NCI-H748 (cell line): ENCODE measurements around the gene RPS27L.

ENCODE experiments used
- DNase-seq: peaks from one replicate; lab custom pipeline; 2025; ENCODE audit not compliant: unreplicated experiment; lab: John Stamatoyannopoulos, UW

The RPS27L gene

DNA sequence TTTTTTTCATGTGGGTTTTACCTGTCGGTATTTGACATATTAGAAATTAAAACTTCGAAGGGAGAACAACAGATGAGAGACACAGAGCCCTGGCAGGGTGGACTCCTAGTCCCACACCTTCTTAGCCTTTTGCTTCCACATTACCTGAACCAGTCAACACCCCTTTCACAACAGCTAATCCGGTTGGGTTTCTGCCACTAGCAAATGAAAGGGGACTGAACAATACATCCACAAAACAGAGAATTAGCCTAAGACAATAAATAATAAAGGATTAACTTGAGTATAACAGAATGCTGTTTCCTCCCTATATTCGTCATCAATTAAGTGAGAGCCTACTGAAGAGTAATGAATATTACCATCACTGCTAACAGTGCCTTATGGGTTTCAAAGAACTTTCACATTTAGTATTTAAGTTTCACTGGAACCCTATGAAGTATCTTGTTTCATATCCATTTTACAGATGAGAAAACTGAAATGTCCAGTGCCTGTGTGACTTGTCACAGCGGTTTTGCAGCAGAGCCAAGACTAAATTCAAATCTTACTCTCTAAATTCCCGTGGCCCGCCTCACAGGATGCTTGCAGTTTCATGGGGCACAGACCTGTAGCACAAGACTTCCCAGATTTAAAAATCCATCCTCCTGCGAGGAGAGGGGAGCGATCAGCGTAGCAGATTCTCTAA is 31.1 kb upstream of the RPS27L start:
- DNase-seq, result no peak

DNA sequence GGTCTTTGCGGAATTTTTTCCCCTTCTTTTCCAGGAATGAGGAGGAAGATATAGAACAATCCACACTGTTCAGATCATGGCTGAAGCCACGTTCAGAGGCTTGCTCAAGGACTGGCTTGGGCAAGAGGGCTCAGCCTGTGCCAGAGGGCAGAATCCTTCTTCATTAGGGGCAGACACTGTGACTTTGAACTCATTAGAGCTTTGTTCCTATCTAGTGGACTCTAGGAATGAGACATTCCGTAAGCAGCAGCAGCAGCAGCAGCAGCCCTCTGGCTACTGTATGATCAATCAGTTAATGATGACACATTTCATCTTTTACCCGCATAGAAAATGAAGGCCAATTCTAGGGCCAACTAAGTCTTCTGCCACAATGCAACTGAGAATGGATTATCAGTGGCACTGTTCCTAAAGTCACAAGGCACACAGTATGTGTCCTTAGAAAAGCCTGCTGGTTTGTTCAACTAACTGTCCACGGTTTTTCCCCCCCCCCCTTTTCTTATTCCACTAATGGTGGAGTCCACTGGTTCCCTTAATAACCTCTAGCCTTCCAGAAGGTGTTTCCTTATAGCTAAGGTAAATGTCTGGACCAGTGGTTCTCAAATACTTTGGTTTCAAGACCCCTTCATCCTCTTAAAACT is 30.4 kb upstream of the RPS27L start:
- DNase-seq, result no peak

DNA sequence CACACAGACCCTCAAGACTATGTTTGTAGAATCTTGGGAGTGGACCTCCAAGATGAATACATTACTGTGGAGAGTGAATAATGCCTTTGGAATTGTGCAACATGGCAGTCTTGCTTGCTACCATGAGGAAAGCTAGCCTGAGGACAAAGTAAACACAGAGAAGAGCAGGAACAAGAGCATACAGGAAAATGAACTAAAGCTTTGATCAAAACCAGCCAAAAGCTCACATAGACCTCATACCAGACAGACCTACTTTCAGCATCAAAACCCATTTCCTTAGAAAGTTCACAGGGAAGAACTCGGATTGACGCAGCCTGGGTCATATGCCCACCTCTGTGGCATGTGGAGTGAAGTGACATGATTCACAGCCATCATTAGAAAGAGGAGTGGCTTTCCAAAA is 28.8 kb upstream of the RPS27L start:
- DNase-seq, result no peak

DNA sequence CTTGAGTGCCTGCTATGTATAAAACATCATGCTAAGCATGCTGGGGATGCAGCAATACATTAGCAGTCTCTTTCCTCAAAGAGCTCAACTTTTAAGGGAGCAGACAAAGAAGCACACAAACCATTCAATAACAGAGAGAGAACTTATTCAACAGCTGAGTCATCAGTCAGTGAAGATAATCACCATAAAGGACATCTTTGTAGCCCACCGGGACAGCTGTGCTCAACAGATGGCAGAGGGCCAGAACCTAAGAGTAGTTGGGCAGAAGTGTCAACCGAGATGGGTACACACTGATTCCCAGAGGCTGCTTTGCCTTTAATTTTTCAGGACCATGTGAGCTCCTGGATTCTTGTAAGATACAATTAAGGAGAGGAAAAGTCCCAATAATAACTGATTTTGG is 27.9 kb upstream of the RPS27L start:
- DNase-seq, result peak; percentile 10

DNA sequence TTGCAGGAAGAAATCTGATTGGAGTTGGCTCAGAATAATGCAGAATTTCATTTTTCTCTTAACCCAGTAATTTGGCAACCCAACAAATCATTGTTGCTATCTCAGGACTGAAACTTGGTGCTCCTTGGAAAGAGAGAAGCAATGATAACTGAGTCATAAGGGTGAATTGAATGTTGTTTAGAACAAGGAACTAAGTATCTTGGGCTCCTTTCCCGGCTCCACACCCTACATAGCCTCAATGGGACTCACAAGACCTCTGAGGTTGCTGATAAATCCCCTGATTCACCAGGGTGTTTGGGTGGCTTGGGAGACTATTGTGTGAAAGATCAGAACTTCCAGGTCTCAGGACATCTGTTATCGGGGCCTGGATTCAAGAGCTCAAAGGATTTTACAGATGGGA is 24.4 kb upstream of the RPS27L start:
- DNase-seq, result no peak

DNA sequence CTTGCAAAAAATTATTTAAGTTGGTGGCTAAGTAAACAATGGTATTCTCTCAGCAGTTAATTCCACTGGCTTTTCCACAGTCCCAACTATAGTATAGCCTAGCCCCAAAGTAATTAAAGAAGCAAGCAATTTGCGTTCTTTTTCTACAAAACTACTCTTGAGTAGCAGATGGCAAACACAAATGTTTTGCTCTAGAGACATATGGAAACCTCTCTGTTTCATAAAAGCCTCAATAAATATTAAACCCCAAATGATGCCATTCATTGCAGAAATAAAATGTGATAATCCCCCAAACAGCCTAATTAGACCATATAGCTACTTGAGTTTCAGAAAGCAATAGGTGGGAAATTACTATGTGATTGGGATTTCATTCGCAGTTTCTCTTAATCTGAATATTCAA is 23.5 kb upstream of the RPS27L start:
- DNase-seq, result no peak

DNA sequence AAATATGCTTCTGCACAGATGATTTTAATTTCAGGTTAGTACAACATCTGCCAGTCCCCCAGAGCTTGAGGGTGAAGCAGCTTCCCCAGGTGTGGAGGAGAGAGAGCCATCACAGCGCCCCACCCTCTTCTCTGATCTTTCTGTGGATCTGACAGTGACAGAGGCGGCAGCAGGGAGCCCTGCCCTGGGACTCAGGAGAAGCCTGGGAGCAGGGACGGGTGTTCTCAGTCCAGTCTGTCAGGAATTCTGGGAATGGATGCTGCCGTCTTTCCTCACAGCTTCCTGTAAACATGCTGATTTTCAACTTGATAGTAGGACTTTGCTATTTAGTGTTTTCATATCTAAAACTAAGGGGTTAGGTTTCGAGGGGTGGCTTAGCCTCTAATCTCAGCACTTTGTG is 20.8 kb upstream of the RPS27L start:
- DNase-seq, result peak; percentile 41

DNA sequence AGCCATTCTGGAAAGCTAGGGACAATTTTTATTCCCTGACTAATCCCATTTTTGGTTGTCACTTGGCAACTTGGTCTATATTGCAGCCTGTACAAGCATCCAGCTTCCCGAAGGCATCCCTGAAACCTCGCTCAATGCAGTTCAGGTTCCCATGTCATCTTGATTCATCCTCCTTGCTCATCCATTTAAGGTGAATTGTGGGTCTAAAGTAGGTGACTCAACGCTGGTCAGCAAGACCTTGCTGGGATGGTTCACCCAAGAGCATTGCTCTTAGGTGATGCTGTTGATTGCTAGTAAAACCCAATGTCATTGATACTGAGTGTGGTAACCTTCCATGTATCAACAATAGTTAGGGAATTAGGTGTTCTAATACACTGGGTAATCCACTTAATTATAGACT is 19.0 kb upstream of the RPS27L start:
- DNase-seq, result no peak

DNA sequence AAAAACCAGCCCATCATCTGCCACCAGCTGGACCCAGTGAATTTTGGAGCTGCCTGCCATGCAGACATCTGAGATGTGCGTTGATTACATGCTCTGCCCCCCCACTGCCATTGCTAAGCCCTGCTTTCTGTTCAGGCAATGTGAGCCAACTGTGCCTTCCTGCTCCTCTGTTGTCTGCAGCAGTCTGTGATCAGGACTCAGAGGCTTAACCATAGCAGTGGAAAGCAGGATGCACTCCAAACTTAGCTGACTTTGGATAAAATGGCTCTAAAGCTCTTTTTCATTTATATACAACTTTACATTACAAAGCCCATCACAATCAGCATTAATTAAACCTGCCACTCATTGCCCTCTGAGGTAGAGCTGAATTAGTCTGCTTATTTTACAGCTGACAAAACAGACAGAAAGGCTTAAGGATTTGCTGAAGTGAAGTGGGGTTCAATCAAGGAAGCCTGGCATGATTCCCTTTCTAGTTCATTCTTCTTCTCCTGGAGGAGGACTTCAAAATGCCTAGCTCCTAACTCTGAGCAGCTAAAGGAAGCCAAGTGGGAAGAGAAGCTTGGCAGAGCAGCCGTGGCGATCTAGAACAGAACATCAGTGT is 15.7 kb upstream of the RPS27L start:
- DNase-seq, result no peak

DNA sequence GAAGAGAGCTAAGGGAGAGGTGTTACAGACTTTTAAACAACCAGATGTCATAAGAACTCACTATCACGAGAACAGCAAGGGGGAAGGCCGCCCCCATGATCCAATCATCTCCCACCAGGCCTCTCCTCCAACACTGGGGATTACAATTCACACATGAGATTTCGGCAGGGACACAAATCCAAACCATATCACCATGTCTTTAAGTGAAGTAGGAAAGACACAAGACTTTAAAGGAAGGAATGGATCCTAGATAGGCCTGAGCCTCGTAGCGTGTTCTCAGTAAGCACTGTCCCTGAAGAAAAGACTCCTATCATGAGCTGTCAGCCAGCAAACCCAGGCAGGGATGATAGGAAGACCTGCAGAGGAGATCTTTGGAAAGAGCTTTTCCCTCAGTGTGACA is 15.1 kb upstream of the RPS27L start:
- no peak for DNase-seq

DNA sequence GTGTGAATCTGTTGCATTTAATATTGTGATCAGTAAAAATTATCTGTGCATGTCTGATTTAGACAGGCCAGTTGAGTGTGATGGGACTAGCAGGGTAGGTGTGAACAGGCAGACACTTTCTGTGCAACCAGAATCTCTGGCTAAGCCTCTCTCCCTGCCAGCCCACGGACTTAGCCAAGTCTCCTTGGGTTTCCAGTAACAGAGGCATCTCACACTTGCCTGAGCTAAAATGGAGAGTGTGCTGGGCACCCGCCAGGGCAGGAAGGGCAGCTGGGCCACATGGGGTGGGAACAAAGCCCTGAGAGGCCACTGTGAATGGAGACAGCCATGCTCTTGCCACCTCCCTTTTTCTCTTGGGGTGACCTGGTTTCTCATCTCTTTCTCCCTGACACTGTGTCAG is 12.5 kb upstream of the RPS27L start:
- DNase-seq, result no peak

DNA sequence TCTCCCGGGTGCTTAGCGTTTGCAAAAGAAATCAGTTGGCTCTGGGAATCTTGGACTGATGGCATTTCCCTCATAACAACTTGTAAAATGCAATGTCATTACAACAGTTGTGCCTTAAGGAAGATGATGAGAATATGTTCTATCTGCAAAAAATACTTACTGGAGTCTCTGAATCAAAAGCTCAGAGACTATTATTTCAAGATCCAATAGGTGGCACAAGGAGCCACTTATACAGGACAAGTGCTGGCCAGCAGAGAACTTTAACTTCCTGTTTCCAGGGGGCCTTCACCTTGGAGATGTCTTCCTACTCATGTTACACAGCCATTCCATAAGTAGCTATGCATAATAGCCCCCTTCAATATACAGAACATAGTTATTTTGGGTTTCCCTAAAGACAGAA is 8.9 kb upstream of the RPS27L start:
- no peak for DNase-seq

DNA sequence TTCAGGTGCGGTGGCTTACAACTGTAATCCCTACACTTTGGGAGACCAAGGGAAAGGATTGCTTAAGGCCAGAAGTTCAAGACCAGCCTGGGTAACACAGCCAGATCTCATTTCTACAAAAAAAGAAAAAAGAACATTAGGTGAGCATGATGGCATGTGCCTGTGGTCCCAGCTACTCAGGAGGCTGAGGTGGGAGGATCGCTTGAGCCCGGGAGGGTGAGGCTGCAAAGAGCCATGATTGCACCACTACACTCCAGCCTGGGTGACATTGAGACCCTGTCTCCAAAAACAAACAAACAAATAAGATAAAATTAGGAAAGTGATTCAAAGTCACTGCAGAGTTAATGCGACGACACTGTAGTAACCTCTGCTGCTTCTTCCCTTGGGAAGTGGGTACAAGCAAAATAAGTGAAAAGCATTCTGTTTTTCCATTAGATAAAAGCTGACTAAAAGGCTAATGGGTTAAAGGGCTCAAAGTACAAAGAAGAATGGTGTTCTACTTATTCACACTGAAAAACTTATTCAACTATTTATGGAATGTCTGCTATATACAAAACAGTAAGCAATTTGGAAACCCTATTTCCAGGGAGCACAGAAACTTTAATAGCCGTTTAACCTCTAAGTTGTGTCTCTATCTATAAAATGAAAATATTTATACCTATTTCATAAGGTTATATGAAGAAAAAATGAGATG is 8.0 kb upstream of the RPS27L start:
- no peak for DNase-seq

DNA sequence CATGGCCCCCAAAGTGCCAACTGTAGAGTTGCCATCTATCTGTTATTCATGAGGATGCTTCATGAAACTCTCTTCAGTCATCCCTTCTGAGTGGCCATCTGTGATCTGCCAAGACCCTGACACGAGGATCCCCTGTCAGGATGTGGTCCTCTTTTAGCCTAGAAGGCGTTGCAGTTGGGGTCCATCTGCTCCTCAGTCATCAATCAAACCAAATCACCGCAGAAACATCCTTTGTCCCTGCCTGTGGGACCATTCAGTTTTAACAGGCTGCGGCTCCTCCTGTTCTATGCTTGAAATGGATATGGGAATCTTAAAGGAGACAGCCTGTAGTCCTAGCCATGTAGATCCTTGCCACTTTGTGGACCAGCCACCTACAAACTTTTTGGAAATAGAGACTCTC is 5.9 kb upstream of the RPS27L start:
- DNase-seq, result no peak

DNA sequence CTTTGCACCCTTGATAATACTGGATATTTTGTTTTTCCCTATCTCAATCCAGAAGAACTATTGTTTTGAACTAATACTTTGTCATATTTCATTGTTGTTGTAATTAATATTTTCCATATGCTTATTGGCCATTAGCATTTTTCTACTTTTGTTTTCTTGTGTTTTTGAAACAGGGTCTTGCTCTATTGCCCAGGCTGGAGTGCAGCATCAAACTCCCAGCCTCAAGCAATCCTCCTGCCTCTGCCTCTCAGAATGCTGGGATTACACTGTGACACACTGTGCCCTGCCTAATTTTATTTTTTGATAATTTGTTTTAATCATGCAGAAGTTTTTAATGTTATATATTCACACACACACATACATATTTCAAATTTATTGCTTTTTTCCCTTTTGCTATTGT is 3.4 kb upstream of the RPS27L start:
- DNase-seq, result no peak

DNA sequence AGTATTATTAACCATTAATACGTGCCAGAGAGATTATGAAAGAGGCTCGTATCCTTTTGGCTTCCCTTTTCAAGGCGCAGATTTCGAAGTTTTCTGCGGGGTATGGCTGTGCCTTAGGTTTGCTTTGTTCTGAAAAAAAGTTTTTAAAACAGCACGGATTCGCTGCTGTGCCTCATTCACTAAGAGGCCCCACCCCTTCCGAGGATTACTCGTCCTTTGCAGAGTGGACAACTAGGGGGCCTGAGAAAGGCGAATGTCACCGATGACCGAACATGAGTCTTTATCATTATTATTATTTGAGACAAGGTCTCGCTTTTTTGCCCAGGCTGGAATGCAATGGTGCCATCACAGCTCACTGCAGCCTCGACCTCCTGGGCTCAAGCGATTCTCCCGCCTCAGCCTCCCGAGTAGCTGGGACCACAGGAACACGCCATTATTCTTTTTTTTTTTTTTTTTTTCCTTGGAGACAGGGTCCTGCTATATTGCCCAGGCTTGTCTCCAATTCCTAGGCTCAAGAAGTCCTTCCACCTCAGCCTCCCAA is 684 bp upstream of the RPS27L start:
- peak; percentile 38 for DNase-seq

DNA sequence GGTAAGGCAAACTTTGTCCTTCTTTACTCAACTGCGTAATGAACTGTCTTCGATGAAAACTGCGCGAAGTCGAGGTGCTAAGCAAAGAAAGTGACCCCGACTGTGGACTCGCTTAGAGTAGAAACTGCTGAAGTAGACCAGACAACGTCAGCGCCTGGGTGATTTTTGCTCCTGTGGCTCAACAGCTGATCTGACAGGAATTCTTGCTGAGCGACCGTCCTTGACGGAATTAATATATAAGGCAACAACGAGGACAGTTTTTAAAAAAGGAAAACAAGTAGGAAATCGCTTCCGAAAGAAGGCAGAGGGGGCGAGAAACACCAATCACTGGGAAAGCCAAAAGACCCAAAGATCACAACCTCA is 541 bp downstream of the RPS27L start:
- DNase-seq, result peak; percentile 62

DNA sequence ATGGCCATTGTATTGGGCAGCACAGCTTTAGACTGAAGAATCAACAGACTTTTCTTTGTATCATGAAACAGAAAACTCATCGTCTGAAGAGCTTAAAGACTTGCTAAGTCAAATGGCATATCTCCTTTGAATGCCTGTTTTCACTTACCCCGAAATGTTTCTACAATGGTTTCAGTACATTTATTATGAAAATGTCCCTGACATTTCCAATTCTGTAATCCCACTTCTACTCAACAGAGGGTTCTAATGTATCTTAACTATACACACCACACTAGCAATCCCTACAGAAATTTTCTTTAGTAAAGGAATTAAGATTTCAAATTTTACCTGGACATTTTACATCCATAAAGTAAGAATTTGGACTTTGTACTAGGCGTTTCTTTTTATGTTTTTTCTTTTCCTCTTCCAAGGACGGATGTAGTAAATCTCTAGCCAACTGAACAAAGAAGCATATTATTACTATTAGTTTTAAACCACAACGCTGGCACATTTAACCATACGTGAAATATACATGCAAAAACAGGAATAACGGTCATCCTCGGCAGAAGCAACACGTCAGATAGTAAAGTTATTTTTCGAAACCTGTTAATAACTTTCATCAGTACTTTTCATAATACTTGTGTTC is 1.1 kb downstream of the RPS27L start:
- DNase-seq, result no peak

DNA sequence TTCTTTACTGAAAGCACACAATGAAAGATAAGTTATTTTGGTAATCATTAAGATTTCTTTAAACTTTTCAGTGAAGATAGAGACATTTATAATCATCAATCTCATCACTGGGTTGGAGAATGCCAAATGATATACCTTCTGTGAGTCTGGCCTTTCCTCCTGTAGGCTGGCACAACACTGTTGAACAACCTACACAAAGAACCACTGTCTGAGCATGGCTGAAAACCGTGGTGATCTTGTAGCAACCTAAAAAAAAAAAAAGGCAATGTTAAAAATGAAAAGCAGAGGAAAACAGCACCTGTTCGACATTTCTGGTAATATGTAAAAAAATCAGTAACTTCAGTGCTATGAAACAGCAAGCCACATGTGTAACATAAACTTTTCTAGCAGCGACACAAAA is 1.8 kb downstream of the RPS27L start:
- no peak for DNase-seq

DNA sequence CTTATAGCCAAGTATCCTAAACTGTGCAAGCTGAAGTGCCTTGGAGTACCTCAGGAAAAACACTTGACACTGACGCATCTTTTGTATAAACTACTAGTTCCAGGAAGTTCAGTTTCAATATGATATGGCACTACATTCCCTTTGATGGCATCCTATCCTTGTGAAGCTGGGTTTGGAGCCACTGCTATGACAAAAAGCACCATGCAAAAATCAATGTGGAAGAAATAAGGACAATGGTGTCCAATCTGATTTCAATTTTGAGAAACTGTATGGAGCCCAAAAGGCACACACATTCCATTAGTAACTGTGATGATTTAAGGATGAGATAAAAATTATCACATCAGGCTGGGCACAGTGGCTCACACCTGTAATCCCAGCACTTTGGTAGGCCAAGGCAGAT is 5.6 kb downstream of the RPS27L start:
- DNase-seq, result no peak

DNA sequence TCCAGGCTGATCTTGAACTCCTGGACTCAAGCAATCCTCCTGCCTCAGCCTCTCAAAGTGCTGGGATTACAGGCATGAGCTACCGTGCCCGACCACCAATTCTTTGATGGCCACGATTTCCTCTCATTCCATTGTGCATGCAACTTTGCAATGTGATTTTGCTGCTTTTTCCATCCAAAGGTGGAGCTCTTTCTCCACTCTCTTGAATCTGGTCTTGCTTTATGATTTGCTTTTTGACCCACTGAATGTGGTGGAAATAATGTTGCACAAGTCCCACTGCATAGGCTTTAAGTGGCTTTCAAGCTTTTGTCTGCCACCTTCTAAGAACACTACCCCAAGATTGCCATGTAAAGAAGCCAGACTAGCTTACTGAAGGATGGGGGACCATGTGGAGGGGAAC is 10.6 kb downstream of the RPS27L start:
- no peak for DNase-seq

DNA sequence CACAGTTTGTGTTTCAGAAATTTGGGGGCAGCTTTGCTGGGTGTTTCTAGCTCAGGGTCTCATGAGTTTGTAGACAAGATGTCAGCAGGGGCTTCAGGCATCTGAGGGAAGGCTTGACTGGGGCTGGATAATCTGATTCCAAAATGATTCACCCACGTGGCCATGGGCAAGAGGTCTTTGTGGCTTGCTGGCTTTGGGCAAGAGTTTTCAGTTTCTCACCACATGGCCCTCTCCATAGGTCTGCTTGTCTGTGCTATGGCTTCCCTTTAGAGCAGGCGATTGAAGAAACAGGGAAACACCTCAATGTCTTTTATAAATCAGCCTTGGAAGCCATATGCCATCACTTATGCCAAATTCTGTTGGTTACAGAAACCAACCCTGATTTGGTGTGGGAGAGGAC is 11.9 kb downstream of the RPS27L start:
- no peak for DNase-seq
